Neuronal stem cell (in vitro differentiated cells): Measurements from ENCODE around the gene ROBO2.
A peak's percentile ranks its signal among the peaks of the same experiment; 100 is the strongest.

ENCODE experiments used
- DNase-seq: peaks from one replicate; pipeline ENCODE4 v3.0.0-alpha.2; 2013; ENCODE audit warnings: low spot score
- H2AFZ ChIP-seq: one replicate; pipeline ENCODE4 v1.6.1; 2013; ENCODE audit warnings: mild to moderate bottlenecking, low read length, inconsistent platforms
- H2AK5ac ChIP-seq: 2 replicates; pipeline ENCODE4 v1.6.1; 2013; ENCODE audit warnings: low read depth, mild to moderate bottlenecking, inconsistent platforms, low read length, moderate library complexity, mixed read lengths
- H2BK120ac ChIP-seq: 2 replicates; pipeline ENCODE4 v1.6.1; 2013; ENCODE audit warnings: low read depth, mild to moderate bottlenecking, inconsistent platforms, low read length, moderate library complexity, mixed read lengths
- H2BK12ac ChIP-seq: one replicate; pipeline ENCODE4 v1.6.1; 2013; ENCODE audit warnings: low read length, inconsistent platforms
- H2BK15ac ChIP-seq: 2 replicates; pipeline ENCODE4 v1.6.1; 2013; ENCODE audit warnings: mild to moderate bottlenecking, low read length, inconsistent platforms, mixed read lengths
- H2BK5ac ChIP-seq: one replicate; pipeline ENCODE4 v1.6.1; 2013; ENCODE audit warnings: inconsistent platforms, mild to moderate bottlenecking, low read length, moderate library complexity
- H3K14ac ChIP-seq: one replicate; pipeline ENCODE4 v1.6.1; 2013; ENCODE audit warnings: low read length, inconsistent platforms
- H3K18ac ChIP-seq: 2 replicates; pipeline ENCODE4 v1.6.1; 2013; ENCODE audit warnings: low read length, inconsistent platforms
- H3K23ac ChIP-seq: 2 replicates; pipeline ENCODE4 v1.6.1; 2013; ENCODE audit warnings: low read depth, mild to moderate bottlenecking, mixed read lengths, low read length, inconsistent platforms; ENCODE audit not compliant: poor library complexity
- H3K27ac ChIP-seq: replicated peaks from 3 replicates; pipeline ENCODE4 v1.5.1; 2013; ENCODE audit warnings: low read length, inconsistent platforms
- H3K27me3 ChIP-seq, 3 experiments: 2 replicates each; pipeline ENCODE4 v1.6.1; 2013; ENCODE audit warnings: low read length in 3 of 3, mild to moderate bottlenecking in 2 of 3, inconsistent platforms in 1 of 3, low read depth in 1 of 3, mixed read lengths in 1 of 3, moderate library complexity in 1 of 3; ENCODE audit not compliant: control insufficient read depth in 3 of 3, insufficient read depth in 3 of 3
- H3K36me3 ChIP-seq, 2 donors: replicated peaks in 1 of 2; 2 replicates each; pipeline ENCODE4 v1.6.1; 2013; ENCODE audit warnings: low read length in 2 of 2; ENCODE audit not compliant: control insufficient read depth in 2 of 2, insufficient read depth in 2 of 2
- H3K4ac ChIP-seq: 2 replicates; pipeline ENCODE4 v1.6.1; 2013; ENCODE audit warnings: inconsistent platforms, mild to moderate bottlenecking, low read length, moderate library complexity
- H3K4me1 ChIP-seq, 2 donors: 1 replicate in 1 of 2; 2 replicates in 1 of 2; pipeline ENCODE4 v1.6.1; 2013; ENCODE audit warnings: low read length in 2 of 2, low read depth in 1 of 2; ENCODE audit not compliant: control insufficient read depth in 2 of 2, insufficient read depth in 1 of 2
- H3K4me2 ChIP-seq: one replicate; pipeline ENCODE4 v1.6.1; 2013; ENCODE audit warnings: mild to moderate bottlenecking, low read length, inconsistent platforms; ENCODE audit not compliant: insufficient read depth, poor library complexity, severe bottlenecking
- H3K4me3 ChIP-seq, 2 donors: 2 replicates each; pipeline ENCODE4 v1.5.1; 2013; ENCODE audit warnings: low read length in 2 of 2, mild to moderate bottlenecking in 2 of 2, inconsistent platforms in 1 of 2, moderate library complexity in 1 of 2
- H3K79me1 ChIP-seq: one replicate; pipeline ENCODE4 v1.6.1; 2013; ENCODE audit warnings: low read depth, mild to moderate bottlenecking, inconsistent platforms, low read length, moderate library complexity
- H3K9ac ChIP-seq: one replicate; pipeline ENCODE4 v1.6.1; 2013; ENCODE audit warnings: mild to moderate bottlenecking, low read depth, low read length, inconsistent platforms; ENCODE audit not compliant: poor library complexity
- H3K9me3 ChIP-seq, 2 donors: replicated peaks in 1 of 2; 2 replicates each; pipeline versions ENCODE3 to v1.6.1; 2013; ENCODE audit warnings: low read length in 2 of 2, mild to moderate bottlenecking in 2 of 2, inconsistent platforms in 1 of 2, low read depth in 1 of 2, mixed read lengths in 1 of 2, moderate library complexity in 1 of 2; ENCODE audit not compliant: control insufficient read depth in 2 of 2, insufficient read depth in 1 of 2
- H4K8ac ChIP-seq: one replicate; pipeline ENCODE4 v1.6.1; 2013; ENCODE audit warnings: low read depth, mild to moderate bottlenecking, inconsistent platforms, low read length, moderate library complexity
- H4K91ac ChIP-seq: one replicate; pipeline ENCODE4 v1.6.1; 2013; ENCODE audit warnings: low read length, low read depth, mild to moderate bottlenecking, inconsistent platforms; ENCODE audit not compliant: poor library complexity
- WGBS, 2 donors: extraction: QIAGEN DNeasy Blood & Tissue Kit; methylation state at CpG; one replicate each; pipeline ENCODE4 v1.1.7; 2013; ENCODE audit warnings: missing lambda C conversion rate in 2 of 2, mixed read lengths in 1 of 2; ENCODE audit not compliant: insufficient read length in 2 of 2, insufficient replicate concordance in 1 of 2; ENCODE audit errors: extremely low coverage in 2 of 2; 5-methylcytosine and 5-hydroxymethylcytosine counted together

ROBO2 gene

GRCh38 chr3:77204788-77205187 lies 164.9 kb downstream of the ROBO2 start:
- Histone ChIP-seq H4K8ac (no peak overlapping the region), H2AK5ac (no peak overlapping the region), H2BK120ac (no peak overlapping the region), H4K91ac (no peak overlapping the region), H2AFZ (no peak overlapping the region), H3K9ac (no peak overlapping the region), H3K4me2 (no peak overlapping the region), H2BK12ac (no peak overlapping the region), H3K27me3 (no peaks in the 10 kb centered on the region), H3K27ac (no peak overlapping the region), H3K18ac (no peak overlapping the region), H3K4me1 (peaks cover 0 to 2% of the 10 kb centered on the region in 2 donors), H3K36me3 (no peaks in the 10 kb centered on the region), H2BK5ac (no peak overlapping the region), H3K14ac (peak overlapping the region; percentile 21), H3K4me3 (no peak overlapping the region), H3K23ac (no peak overlapping the region), H3K9me3 (no peaks in the 10 kb centered on the region), H2BK15ac (no peak overlapping the region), H3K79me1 (no peaks in the 10 kb centered on the region), H3K4ac (no peak overlapping the region)
- no CpG with 5 or more reads among the region's 11 CpGs for WGBS, 2 donors
- no peak for DNase-seq

GRCh38 chr3:77207753-77208152 lies 167.9 kb downstream of the ROBO2 start:
- Histone ChIP-seq H4K91ac (no peak overlapping the region), H3K9ac (no peak overlapping the region), H2AK5ac (no peak overlapping the region), H3K18ac (no peak overlapping the region), H2BK5ac (no peak overlapping the region), H3K23ac (no peak overlapping the region), H2BK120ac (no peak overlapping the region), H3K27me3 (no peaks in the 10 kb centered on the region), H3K36me3 (no peaks in the 10 kb centered on the region), H3K27ac (no peak overlapping the region), H2BK15ac (no peak overlapping the region), H2BK12ac (no peak overlapping the region), H3K4me1 (peaks cover 0 to 2% of the 10 kb centered on the region in 2 donors), H3K4me3 (no peak overlapping the region), H3K14ac (no peak overlapping the region), H3K4me2 (no peak overlapping the region), H4K8ac (no peak overlapping the region), H3K79me1 (no peaks in the 10 kb centered on the region), H2AFZ (peak overlapping the region; percentile 78), H3K9me3 (no peaks in the 10 kb centered on the region), H3K4ac (no peak overlapping the region)
- no peak for DNase-seq
- WGBS, 2 donors = no CpG with 5 or more reads among the region's 8 CpGs

- Histone ChIP-seq H2BK15ac (no peak overlapping the region), H3K4me2 (no peak overlapping the region), H2AFZ (no peak overlapping the region), H2BK5ac (no peak overlapping the region), H3K9me3 (no peaks in the 10 kb centered on the region), H2AK5ac (no peak overlapping the region), H3K79me1 (no peaks in the 10 kb centered on the region), H3K9ac (no peak overlapping the region), H3K36me3 (no peaks in the 10 kb centered on the region), H3K4me3 (no peak overlapping the region), H3K4me1 (peaks cover 0 to 1% of the 10 kb centered on the region in 2 donors), H3K27ac (no peak overlapping the region), H3K18ac (no peak overlapping the region), H3K14ac (no peak overlapping the region), H2BK120ac (no peak overlapping the region), H3K27me3 (no peaks in the 10 kb centered on the region), H4K8ac (no peak overlapping the region), H3K4ac (no peak overlapping the region), H3K23ac (no peak overlapping the region), H4K91ac (no peak overlapping the region), H2BK12ac (no peak overlapping the region)
- WGBS, 2 donors = no CpG with 5 or more reads among the region's 3 CpGs
- DNase-seq = no peak
Observed at GRCh38 chr3:77222701-77223100, 182.8 kb downstream of the ROBO2 start.

GRCh38 chr3:77227567-77227966 lies 187.7 kb downstream of the ROBO2 start:
- no peak overlapping the region for H3K4me3 ChIP-seq
- no peak overlapping the region for H3K27ac ChIP-seq
- H3K4me1 ChIP-seq = peaks cover 0 to 1% of the 10 kb centered on the region in 2 donors
- H3K9ac ChIP-seq = no peak overlapping the region
- no peak overlapping the region for H4K8ac ChIP-seq
- H3K27me3 ChIP-seq = no peaks in the 10 kb centered on the region
- no peak overlapping the region for H2BK12ac ChIP-seq
- no peak for DNase-seq
- no peak overlapping the region for H3K4ac ChIP-seq
- no peaks in the 10 kb centered on the region for H3K36me3 ChIP-seq
- no peaks in the 10 kb centered on the region for H3K79me1 ChIP-seq
- no peak overlapping the region for H2BK120ac ChIP-seq
- no peak overlapping the region for H2BK15ac ChIP-seq
- H4K91ac ChIP-seq = no peak overlapping the region
- no peak overlapping the region for H3K14ac ChIP-seq
- H2AK5ac ChIP-seq = no peak overlapping the region
- H2AFZ ChIP-seq = no peak overlapping the region
- no peak overlapping the region for H2BK5ac ChIP-seq
- H3K4me2 ChIP-seq = no peak overlapping the region
- no CpG with 5 or more reads among the region's 2 CpGs for WGBS, 2 donors
- H3K23ac ChIP-seq = no peak overlapping the region
- no peaks in the 10 kb centered on the region for H3K9me3 ChIP-seq
- no peak overlapping the region for H3K18ac ChIP-seq
